B cell (primary cell): Measurements from ENCODE around the gene D2HGDH. TPM values are rescaled to one million over a fixed set of nuclear protein-coding genes. Genes with fewer than 3 reads are reported as not detected.

Experiments
- ATAC-seq: fragments of 200-7000 bp; cut with Tn5 transposase; one replicate; pipeline ENCODE4 v1.10.0; 2021; ENCODE audit warnings: low read depth, mild to moderate bottlenecking, moderate number of reproducible peaks, moderate library complexity
- CTCF ChIA-PET: fragments of 350-600 bp; sonication (Branson Sonifier 250); formaldehyde crosslinking; loops from one replicate; lab custom pipeline; 2021; ENCODE audit warnings: antibody characterized with exemption, inconsistent platforms; lab: Charles Lee
- POLR2A ChIA-PET: fragments of 350-600 bp; sonication (Branson Sonifier 250); formaldehyde crosslinking; loops from one replicate; lab custom pipeline; 2021; ENCODE audit warnings: antibody characterized with exemption; lab: Charles Lee
- DNase-seq: peaks from one replicate; pipeline ENCODE4 v3.0.0; 2013
- H2AFZ ChIP-seq: 2 replicates; pipeline ENCODE4 v1.6.1; 2012; ENCODE audit warnings: mild to moderate bottlenecking, low read depth, low read length; ENCODE audit not compliant: insufficient read depth, poor library complexity, severe bottlenecking
- H3K27ac ChIP-seq, 2 donors: 1 replicate in 1 of 2; 2 replicates in 1 of 2; pipeline ENCODE4 v1.5.1; 2012 to 2013; ENCODE audit warnings: low read length in 2 of 2, mild to moderate bottlenecking in 2 of 2, moderate library complexity in 1 of 2
- H3K27me3 ChIP-seq, 4 experiments: fragments of 200-600 bp in 1 of 4; sonication (generic) in 1 of 4; replicated peaks in 1 of 4; 1 replicate in 2 of 4; 2 replicates in 2 of 4; pipeline versions ENCODE4 v1.6.1 to v1.7.0; 2013 to 2016; ENCODE audit warnings: low read length in 3 of 4, mild to moderate bottlenecking in 2 of 4, mixed read lengths in 1 of 4, moderate library complexity in 1 of 4; ENCODE audit not compliant: insufficient read depth in 4 of 4, control insufficient read depth in 3 of 4; ENCODE audit errors: control extremely low read depth in 1 of 4
- H3K36me3 ChIP-seq, 2 experiments: replicated peaks in 1 of 2; 1 replicate in 1 of 2; 2 replicates in 1 of 2; pipeline versions ENCODE4 v1.6.1 to v1.7.1; 2013; ENCODE audit warnings: low read length in 1 of 2; ENCODE audit not compliant: insufficient read depth in 2 of 2, control insufficient read depth in 1 of 2; ENCODE audit errors: control extremely low read depth in 1 of 2, extremely low read depth in 1 of 2
- H3K4me1 ChIP-seq, 2 donors: fragments of 200-600 bp in 1 of 2; sonication (generic) in 1 of 2; 1 replicate in 1 of 2; 2 replicates in 1 of 2; pipeline versions ENCODE4 v1.5.1 to v1.6.1; 2013 to 2017; ENCODE audit warnings: low read length in 2 of 2; ENCODE audit not compliant: control insufficient read depth in 2 of 2, insufficient read depth in 2 of 2
- H3K4me2 ChIP-seq: replicated peaks from 2 replicates; pipeline ENCODE3; 2012; ENCODE audit warnings: mild to moderate bottlenecking, low read depth, low read length; ENCODE audit not compliant: poor library complexity, severe bottlenecking
- H3K4me3 ChIP-seq, 5 experiments: fragments of 200-600 bp in 1 of 5; sonication (generic) in 1 of 5; 1 replicate in 3 of 5; 2 replicates in 2 of 5; pipeline versions ENCODE4 v1.5.1 to v1.7.0; 2011 to 2016; ENCODE audit warnings: low read length in 4 of 5, mild to moderate bottlenecking in 4 of 5, low read depth in 2 of 5, control low read depth in 1 of 5, moderate library complexity in 1 of 5; ENCODE audit not compliant: insufficient read depth in 1 of 5; ENCODE audit errors: control extremely low read depth in 1 of 5, extremely low read depth in 1 of 5
- H3K79me2 ChIP-seq: fragments of 200-600 bp; sonication (generic); one replicate; pipeline ENCODE4 v1.6.0; 2016; ENCODE audit warnings: low read length; ENCODE audit not compliant: control insufficient read depth, insufficient read depth
- H3K9ac ChIP-seq: fragments of 200-600 bp; sonication (generic); 2 replicates; pipeline ENCODE4 v1.6.1; 2017; ENCODE audit warnings: mild to moderate bottlenecking, low read length, moderate library complexity
- H3K9me3 ChIP-seq, 3 donors: one replicate each; pipeline versions ENCODE4 v1.6.1 to v1.7.1; 2013; ENCODE audit warnings: low read length in 2 of 3; ENCODE audit not compliant: control insufficient read depth in 2 of 3, insufficient read depth in 1 of 3; ENCODE audit errors: control extremely low read depth in 1 of 3
- H4K20me1 ChIP-seq: 2 replicates; pipeline ENCODE4 v1.6.0; 2012; ENCODE audit warnings: mild to moderate bottlenecking, low read length; ENCODE audit not compliant: insufficient read depth, control insufficient read depth, poor library complexity, severe bottlenecking
- H3K27ac Mint-ChIP-seq: one replicate; pipeline ENCODE4 v1.8.0; 2021; ENCODE audit warnings: mixed read lengths
- H3K27me3 Mint-ChIP-seq: one replicate; pipeline ENCODE4 v1.8.0; 2021; ENCODE audit warnings: mixed read lengths
- H3K4me1 Mint-ChIP-seq: one replicate; pipeline ENCODE4 v1.8.0; 2021; ENCODE audit warnings: mixed read lengths
- H3K4me3 Mint-ChIP-seq: one replicate; pipeline ENCODE4 v1.8.0; 2021; ENCODE audit warnings: mixed read lengths
- H3K9me3 Mint-ChIP-seq: one replicate; pipeline ENCODE4 v1.8.0; 2022; ENCODE audit warnings: mixed read lengths; ENCODE audit not compliant: insufficient read depth
- CTCF ChIP-seq: fragments of 200-600 bp; IDR thresholded peaks from one replicate; pipeline ENCODE4 v1.8.0; 2022; ENCODE audit warnings: antibody characterized with exemption, mild to moderate bottlenecking
- EZH2 ChIP-seq: IDR thresholded peaks from 2 replicates; pipeline ENCODE4 v1.6.1; 2012; ENCODE audit warnings: borderline replicate concordance, low read depth, mild to moderate bottlenecking, moderate library complexity, low read length; ENCODE audit not compliant: insufficient read depth, poor library complexity, severe bottlenecking
- WGBS: methylation state at CpG from one replicate; pipeline ENCODE4 v1.1.5; 2013; ENCODE audit warnings: missing lambda C conversion rate; ENCODE audit not compliant: insufficient coverage; 5-methylcytosine and 5-hydroxymethylcytosine counted together
- intact Hi-C: fragments of 100-400 bp; cut with micrococcal nuclease; formaldehyde crosslinking; loops from one replicate; pipeline ENCODE4 v1.10.0; 2022
- polyA plus RNA-seq: library from polyadenylated mRNA; depleted of rRNA; stranded (reverse); fragments of >200 nt; gene quantifications from 2 replicates; pipeline ENCODE4 v1.2.3, GENCODE V29; 2012
- total RNA-seq, 2 donors: library from RNA; stranded (reverse); fragments of 120-200 nt in 1 of 2; gene quantifications; 1 replicate in 1 of 2; 2 replicates in 1 of 2; pipeline versions ENCODE4 v1.2.3 to v1.2.4, GENCODE V29; 2013 to 2022

Gene D2HGDH
- total and polyA plus RNA-seq, 2 donors (not counting 1 experiment from before 2014, with no cell fraction given) = 44.0 to 67.7 TPM

DNA sequence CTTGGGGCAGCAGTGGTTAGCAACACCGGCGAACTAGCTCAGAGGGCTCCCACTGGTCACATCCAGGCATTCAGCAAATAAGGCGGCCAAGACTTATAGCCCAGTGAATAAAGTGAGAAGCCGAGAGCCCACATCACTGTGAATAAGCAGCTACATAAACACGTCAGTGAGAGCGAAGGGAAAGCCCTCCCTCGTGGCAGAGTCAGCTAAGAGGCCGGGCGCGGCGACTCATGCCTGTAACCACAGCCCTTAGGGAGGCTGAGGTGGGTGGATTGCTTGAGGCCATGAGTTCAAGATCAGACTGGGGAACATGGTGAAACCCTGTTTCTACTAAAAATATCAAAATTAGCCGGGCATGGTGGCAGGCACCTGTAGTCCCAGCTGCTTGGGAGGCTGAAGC is 5.2 kb downstream of the D2HGDH start:
- WGBS = 71% methylated on average over 10 of the region's 12 CpGs
- POLR2A ChIA-PET = no interaction called here
- Mint-ChIP-seq H3K4me1 (peaks cover 13% of the 10 kb centered on the region), H3K4me3 (no peak overlapping the region), H3K27me3 (no peaks in the 10 kb centered on the region), H3K9me3 (no peaks in the 10 kb centered on the region), H3K27ac (no peak overlapping the region)
- Histone ChIP-seq H3K79me2 (peaks cover 12% of the 10 kb centered on the region), H3K4me2 (no peak overlapping the region), H3K9ac (no peak overlapping the region), H3K4me1 (peaks cover 0 to 9% of the 10 kb centered on the region in 2 donors), H3K36me3 (peaks cover 0 to 7% of the 10 kb centered on the region in 2 experiments), H2AFZ (no peak overlapping the region), H3K4me3 (no peak overlapping the region), H3K27me3 (no peaks in the 10 kb centered on the region), H3K27ac (no peak overlapping the region), H4K20me1 (no peaks in the 10 kb centered on the region), H3K9me3 (peaks cover 0 to 17% (median 0%) of the 10 kb centered on the region in 3 donors)
- CTCF ChIA-PET = no interaction called here
- intact Hi-C loops = no loop called here
- ATAC-seq (no peak), DNase-seq (no peak)
- TF ChIP-seq EZH2 (no peak), CTCF (no peak)

GRCh38 chr2:241741016-241741415 is 6.6 kb downstream of the D2HGDH start:
- WGBS = 73% methylated on average over 4 of the region's 10 CpGs
- POLR2A ChIA-PET = no interaction called here
- ATAC-seq (no peak), DNase-seq (no peak)
- Mint-ChIP-seq H3K27ac (no peak overlapping the region), H3K9me3 (no peaks in the 10 kb centered on the region), H3K27me3 (no peaks in the 10 kb centered on the region), H3K4me1 (peaks cover 10% of the 10 kb centered on the region), H3K4me3 (no peak overlapping the region)
- no peak overlapping the region for H3K4me3 ChIP-seq
- H3K79me2 ChIP-seq = peaks cover 4% of the 10 kb centered on the region
- H3K36me3 ChIP-seq = peaks cover 0 to 11% of the 10 kb centered on the region in 2 experiments
- no peaks in the 10 kb centered on the region for H3K27me3 ChIP-seq
- no peak overlapping the region for H3K27ac ChIP-seq
- H3K4me2 ChIP-seq = no peak overlapping the region
- no peak for TF ChIP-seq CTCF
- no peak for TF ChIP-seq EZH2
- peaks cover 0 to 3% of the 10 kb centered on the region in 2 donors for H3K4me1 ChIP-seq
- intact Hi-C loops = no loop called here
- no peaks in the 10 kb centered on the region for H4K20me1 ChIP-seq
- H2AFZ ChIP-seq = no peak overlapping the region
- CTCF ChIA-PET = interaction anchor here (1.0 kb wide), 1 partner anchor 97 kb away, joined by 3 read pairs; no protein-coding TSS in a partner anchor
- H3K9me3 ChIP-seq = peaks cover 0 to 13% (median 0%) of the 10 kb centered on the region in 3 donors
- no peak overlapping the region for H3K9ac ChIP-seq
